PFSK-1 (cell line): ENCODE measurements around the gene CSRP3.

Experiments
- FOXP2 ChIP-seq: optimal IDR thresholded peaks from 2 replicates; pipeline ENCODE3; 2011; ENCODE audit warnings: borderline replicate concordance, control low read depth, inconsistent platforms; ENCODE audit not compliant: insufficient read depth; ENCODE audit errors: extremely low read length, extremely low read depth
- POLR2AphosphoS5 ChIP-seq: IDR thresholded peaks from 2 replicates; pipeline ENCODE4 v1.6.1; 2012; ENCODE audit warnings: low read depth, mild to moderate bottlenecking, control low read depth, low read length, moderate library complexity
- SIN3A ChIP-seq: IDR thresholded peaks from 2 replicates; pipeline ENCODE4 v1.6.1; 2012; ENCODE audit warnings: mild to moderate bottlenecking, low read length, moderate library complexity, borderline replicate concordance; ENCODE audit not compliant: insufficient read depth
- TAF1 ChIP-seq: IDR thresholded peaks from 2 replicates; pipeline ENCODE4 v1.6.1; 2012; ENCODE audit warnings: low read length, control low read depth, borderline replicate concordance; ENCODE audit not compliant: insufficient read depth
- TF ChIP-seq, protein P1 (sequence below), 2 experiments: IDR thresholded peaks; 2 replicates each; pipeline versions ENCODE4 v1.6.1 to v1.8.0; 2011 to 2012; ENCODE audit warnings: low read depth in 2 of 2, low read length in 2 of 2, control low read depth in 1 of 2, inconsistent platforms in 1 of 2, mild to moderate bottlenecking in 1 of 2, moderate library complexity in 1 of 2; ENCODE audit not compliant: insufficient read depth in 1 of 2

Gene CSRP3

DNA sequence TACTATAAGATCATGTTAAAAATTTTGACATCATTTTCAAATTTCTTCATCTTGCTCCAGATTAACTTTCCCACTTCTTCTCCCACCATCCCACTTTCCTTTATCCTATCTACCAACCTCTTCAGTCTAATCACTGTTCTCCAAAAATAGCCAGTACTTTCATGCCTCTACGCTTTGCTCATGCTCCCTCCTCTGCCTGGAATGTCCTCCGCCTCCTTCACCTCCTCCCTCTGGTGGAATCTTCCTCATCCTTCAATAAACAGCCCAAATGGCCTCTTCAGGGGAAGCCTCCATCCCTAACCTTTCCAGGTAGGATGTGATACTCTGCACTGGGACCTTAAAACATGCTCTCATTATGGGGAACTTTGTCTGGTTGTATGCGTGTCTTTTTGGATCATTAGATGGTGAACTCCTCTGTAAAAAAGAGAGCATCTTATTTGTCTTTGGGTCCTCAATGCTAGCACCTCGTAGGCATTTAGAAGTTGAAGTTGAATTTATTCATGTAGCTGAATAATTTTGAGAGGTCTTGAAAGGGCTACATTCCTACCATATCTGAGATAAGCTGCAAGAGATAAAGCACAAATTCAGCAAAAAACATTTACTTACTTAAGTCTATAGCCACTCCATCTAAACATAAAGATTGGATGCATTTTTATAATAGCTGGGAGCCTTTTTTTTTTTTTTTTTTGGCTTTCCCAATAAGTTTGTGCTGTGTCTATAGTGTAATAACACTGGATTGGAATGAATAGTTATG, 8.0 kb upstream of the CSRP3 start:
- TF ChIP-seq TAF1, result no peak
- no peak for TF ChIP-seq FOXP2
- no peak for TF ChIP-seq POLR2AphosphoS5
- TF ChIP-seq SIN3A, result no peak
- TF ChIP-seq, protein P1, sequence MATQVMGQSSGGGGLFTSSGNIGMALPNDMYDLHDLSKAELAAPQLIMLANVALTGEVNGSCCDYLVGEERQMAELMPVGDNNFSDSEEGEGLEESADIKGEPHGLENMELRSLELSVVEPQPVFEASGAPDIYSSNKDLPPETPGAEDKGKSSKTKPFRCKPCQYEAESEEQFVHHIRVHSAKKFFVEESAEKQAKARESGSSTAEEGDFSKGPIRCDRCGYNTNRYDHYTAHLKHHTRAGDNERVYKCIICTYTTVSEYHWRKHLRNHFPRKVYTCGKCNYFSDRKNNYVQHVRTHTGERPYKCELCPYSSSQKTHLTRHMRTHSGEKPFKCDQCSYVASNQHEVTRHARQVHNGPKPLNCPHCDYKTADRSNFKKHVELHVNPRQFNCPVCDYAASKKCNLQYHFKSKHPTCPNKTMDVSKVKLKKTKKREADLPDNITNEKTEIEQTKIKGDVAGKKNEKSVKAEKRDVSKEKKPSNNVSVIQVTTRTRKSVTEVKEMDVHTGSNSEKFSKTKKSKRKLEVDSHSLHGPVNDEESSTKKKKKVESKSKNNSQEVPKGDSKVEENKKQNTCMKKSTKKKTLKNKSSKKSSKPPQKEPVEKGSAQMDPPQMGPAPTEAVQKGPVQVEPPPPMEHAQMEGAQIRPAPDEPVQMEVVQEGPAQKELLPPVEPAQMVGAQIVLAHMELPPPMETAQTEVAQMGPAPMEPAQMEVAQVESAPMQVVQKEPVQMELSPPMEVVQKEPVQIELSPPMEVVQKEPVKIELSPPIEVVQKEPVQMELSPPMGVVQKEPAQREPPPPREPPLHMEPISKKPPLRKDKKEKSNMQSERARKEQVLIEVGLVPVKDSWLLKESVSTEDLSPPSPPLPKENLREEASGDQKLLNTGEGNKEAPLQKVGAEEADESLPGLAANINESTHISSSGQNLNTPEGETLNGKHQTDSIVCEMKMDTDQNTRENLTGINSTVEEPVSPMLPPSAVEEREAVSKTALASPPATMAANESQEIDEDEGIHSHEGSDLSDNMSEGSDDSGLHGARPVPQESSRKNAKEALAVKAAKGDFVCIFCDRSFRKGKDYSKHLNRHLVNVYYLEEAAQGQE (IDR thresholded peaks at IDR 0.05; ENCODE audit: insufficient read depth in 1 of 2, low read depth in 2 of 2, low read length in 2 of 2), result no peak

DNA sequence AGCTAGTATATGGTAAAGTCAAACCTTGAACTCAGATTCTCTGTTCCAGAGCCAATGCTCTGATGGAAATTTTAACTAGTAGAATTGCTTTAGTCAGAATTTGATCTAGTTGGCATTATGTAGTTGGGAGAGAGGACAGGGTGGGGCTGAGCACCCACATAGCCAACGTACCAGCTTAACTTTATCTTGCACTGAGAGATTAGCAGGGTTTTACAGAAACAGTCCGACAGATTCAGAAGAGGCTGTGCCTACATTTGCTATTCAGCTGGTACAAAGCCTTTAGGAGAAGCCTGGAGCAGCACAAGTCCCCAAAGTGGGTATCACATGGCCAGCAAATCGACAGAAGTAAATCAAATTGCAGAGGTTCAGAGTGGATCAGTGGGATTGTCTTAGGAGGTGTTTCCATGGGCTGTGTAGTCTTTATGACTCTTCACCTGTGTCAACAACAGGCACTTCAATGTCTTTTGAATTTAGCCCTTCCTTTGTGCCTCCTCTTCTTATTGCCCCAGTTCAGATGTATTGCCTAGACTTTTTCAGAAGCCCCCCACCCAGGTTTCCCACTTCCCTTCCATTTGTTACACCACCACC, 7.3 kb upstream of the CSRP3 start:
- TF ChIP-seq, protein P1 (IDR thresholded peaks at IDR 0.05; ENCODE audit: insufficient read depth in 1 of 2, low read depth in 2 of 2, low read length in 2 of 2), result no peak
- no peak for TF ChIP-seq POLR2AphosphoS5
- no peak for TF ChIP-seq SIN3A
- no peak for TF ChIP-seq TAF1
- TF ChIP-seq FOXP2, result no peak

DNA sequence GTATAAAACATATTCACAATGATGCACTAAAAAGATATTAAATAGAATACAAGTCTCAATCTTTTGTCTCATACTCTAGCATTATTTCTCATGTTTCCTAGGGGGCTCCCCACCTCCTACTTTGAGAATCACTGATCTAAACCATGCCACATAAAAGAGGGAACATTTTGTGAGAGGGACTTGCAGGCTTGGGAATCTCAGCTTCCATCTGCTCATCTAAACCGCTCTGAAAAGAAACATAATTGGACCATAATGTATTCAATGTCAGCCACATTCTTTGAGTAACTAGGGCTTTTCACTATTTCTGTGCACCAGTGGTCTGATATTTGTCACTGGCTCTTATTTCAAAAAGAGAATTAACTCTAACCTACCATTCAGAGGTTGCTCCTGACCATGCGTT, 6.4 kb upstream of the CSRP3 start:
- TF ChIP-seq SIN3A (no peak), POLR2AphosphoS5 (no peak), FOXP2 (no peak), TAF1 (no peak)
- TF ChIP-seq, protein P1 (IDR thresholded peaks at IDR 0.05; ENCODE audit: insufficient read depth in 1 of 2, low read depth in 2 of 2, low read length in 2 of 2), result no peak

GRCh38 chr11:19204836-19205235, 3.1 kb upstream of the CSRP3 start:
- no peak for TF ChIP-seq TAF1
- TF ChIP-seq, protein P1 (IDR thresholded peaks at IDR 0.05; ENCODE audit: insufficient read depth in 1 of 2, low read depth in 2 of 2, low read length in 2 of 2), result no peak
- no peak for TF ChIP-seq FOXP2
- no peak for TF ChIP-seq SIN3A
- TF ChIP-seq POLR2AphosphoS5, result no peak
